Right renal pelvis (tissue), 4 donors: ENCODE measurements around the gene CEP290. TPM values are rescaled to one million over a fixed set of nuclear protein-coding genes. Genes with fewer than 3 reads are reported as not detected.

ENCODE experiments used
- polyA plus RNA-seq, 4 donors: library from polyadenylated mRNA; unstranded; fragments of 120-200 nt; gene quantifications; one replicate each; pipeline ENCODE4 v1.2.1, GENCODE V29; 2013; ENCODE audit not compliant: insufficient read length in 4 of 4

Gene CEP290
- polyA plus RNA-seq, 4 donors: 22.8 to 28.5 (median 27.2) TPM

Other genes with a start within 250 kb of the CEP290 start
- gene C12orf50, start 112.7 kb downstream of the CEP290 start, polyA plus RNA-seq: under 1 TPM; 0.19 to 0.35 (median 0.28) TPM
- 10 to 100 TPM; 23.6 to 31.8 (median 26.0) TPM for gene TMTC3, start 219 bp upstream of the CEP290 start, polyA plus RNA-seq